Upper lobe of right lung (tissue), 1 donor: Measurements from ENCODE around the gene ATE1. TPM values are rescaled to one million over a fixed set of nuclear protein-coding genes. Genes with fewer than 3 reads are reported as not detected.

Experiments used
- ATAC-seq: fragments of 200-7000 bp; cut with Tn5 transposase; one replicate; pipeline ENCODE4 v1.9.1; 2020; ENCODE audit warnings: mild to moderate bottlenecking, moderate library complexity
- DNase-seq: peaks from one replicate; pipeline ENCODE4 v3.0.0-alpha.2; 2020
- H3K27ac ChIP-seq: fragments of 200-600 bp; one replicate; pipeline ENCODE4 v1.8.0; 2022
- H3K27me3 ChIP-seq: fragments of 200-600 bp; one replicate; pipeline ENCODE4 v1.8.0; 2022; ENCODE audit warnings: mild to moderate bottlenecking
- H3K36me3 ChIP-seq: fragments of 200-600 bp; one replicate; pipeline ENCODE4 v1.8.0; 2022
- H3K4me1 ChIP-seq: fragments of 200-600 bp; one replicate; pipeline ENCODE4 v1.8.0; 2022
- H3K4me3 ChIP-seq: fragments of 200-600 bp; one replicate; pipeline ENCODE4 v1.8.0; 2022; ENCODE audit warnings: mild to moderate bottlenecking
- H3K9me3 ChIP-seq: fragments of 200-600 bp; one replicate; pipeline ENCODE4 v1.8.0; 2022
- CTCF ChIP-seq: fragments of 200-600 bp; IDR thresholded peaks from one replicate; pipeline ENCODE4 v1.8.0; 2022; ENCODE audit warnings: antibody characterized with exemption
- intact Hi-C: fragments of 100-400 bp; cut with DNase I; formaldehyde crosslinking; loops from one replicate; pipeline ENCODE4 v1.11.0; 2022
- total RNA-seq: library from RNA; stranded (reverse); fragmentation: NEBNext Ultra II Directional; extraction: Animal tissue kit (Norgen Biotek cat#: 25700); gene quantifications from one replicate; pipeline ENCODE4 v1.2.1, GENCODE V29; 2021
- donor health status: DM: no; HTN: yes; CAD: no; lungs with severe emphysema.

ATE1 gene
- total RNA-seq, 1 donor from 2014 or later = 26.6 TPM

GRCh38 chr10:121822724-121823123 lies 105.1 kb downstream of the ATE1 start:
- ATAC-seq (no peak), DNase-seq (no peak)
- no peak overlapping the region for H3K4me3 ChIP-seq
- TF ChIP-seq CTCF = no peak
- H3K9me3 ChIP-seq = no peaks in the 10 kb centered on the region
- no peak overlapping the region for H3K27ac ChIP-seq
- intact Hi-C loops = no loop called here
- no peaks in the 10 kb centered on the region for H3K4me1 ChIP-seq
- H3K27me3 ChIP-seq = no peaks in the 10 kb centered on the region
- no peaks in the 10 kb centered on the region for H3K36me3 ChIP-seq

GRCh38 chr10:121822180-121822579 lies 105.7 kb downstream of the ATE1 start:
- DNase-seq (no peak), ATAC-seq (no peak)
- TF ChIP-seq CTCF = no peak
- Histone ChIP-seq H3K4me3 (no peak overlapping the region), H3K4me1 (no peaks in the 10 kb centered on the region), H3K9me3 (no peaks in the 10 kb centered on the region), H3K27me3 (no peaks in the 10 kb centered on the region), H3K27ac (no peak overlapping the region), H3K36me3 (no peaks in the 10 kb centered on the region)
- intact Hi-C loops = no loop called here

GRCh38 chr10:121819049-121819448 lies 108.8 kb downstream of the ATE1 start:
- intact Hi-C loops = no loop called here

GRCh38 chr10:121818599-121818998 lies 109.2 kb downstream of the ATE1 start:
- Histone ChIP-seq H3K9me3 (no peaks in the 10 kb centered on the region), H3K4me1 (no peaks in the 10 kb centered on the region), H3K27ac (no peak overlapping the region), H3K36me3 (no peaks in the 10 kb centered on the region), H3K27me3 (no peaks in the 10 kb centered on the region), H3K4me3 (no peak overlapping the region)
- no peak for TF ChIP-seq CTCF
- DNase-seq = no peak
- intact Hi-C loops = no loop called here
- no peak for ATAC-seq

More at GRCh38 chr10:121819049-121819448, 108.8 kb downstream of the ATE1 start:
- Histone ChIP-seq H3K4me1 (no peaks in the 10 kb centered on the region), H3K36me3 (no peaks in the 10 kb centered on the region), H3K27me3 (no peaks in the 10 kb centered on the region), H3K9me3 (no peaks in the 10 kb centered on the region), H3K4me3 (no peak overlapping the region), H3K27ac (no peak overlapping the region)
- DNase-seq (no peak), ATAC-seq (no peak)
- TF ChIP-seq CTCF = no peak

GRCh38 chr10:121816197-121816596 lies 111.6 kb downstream of the ATE1 start:
- DNase-seq = no peak
- no peaks in the 10 kb centered on the region for H3K4me1 ChIP-seq
- H3K4me3 ChIP-seq = no peak overlapping the region
- H3K27me3 ChIP-seq = no peaks in the 10 kb centered on the region
- ATAC-seq = no peak
- no peaks in the 10 kb centered on the region for H3K9me3 ChIP-seq
- intact Hi-C loops = no loop called here
- H3K36me3 ChIP-seq = no peaks in the 10 kb centered on the region
- no peak for TF ChIP-seq CTCF
- no peak overlapping the region for H3K27ac ChIP-seq

GRCh38 chr10:121813857-121814256 lies 114.0 kb downstream of the ATE1 start:
- ATAC-seq (no peak), DNase-seq (no peak)
- Histone ChIP-seq H3K4me1 (no peaks in the 10 kb centered on the region), H3K36me3 (no peaks in the 10 kb centered on the region), H3K9me3 (no peaks in the 10 kb centered on the region), H3K27ac (no peak overlapping the region), H3K4me3 (no peak overlapping the region), H3K27me3 (no peaks in the 10 kb centered on the region)
- TF ChIP-seq CTCF = no peak
- intact Hi-C loops = no loop called here
